GM18499 (cell line): ENCODE measurements around the gene PPA2.

Experiments used
- ATAC-seq: cut with Tn5 transposase; IDR thresholded peaks from one replicate; pipeline ENCODE4 v1.9.1; 2021; ENCODE audit warnings: moderate number of reproducible peaks; ENCODE audit not compliant: insufficient read depth, unreplicated experiment

PPA2 gene

DNA sequence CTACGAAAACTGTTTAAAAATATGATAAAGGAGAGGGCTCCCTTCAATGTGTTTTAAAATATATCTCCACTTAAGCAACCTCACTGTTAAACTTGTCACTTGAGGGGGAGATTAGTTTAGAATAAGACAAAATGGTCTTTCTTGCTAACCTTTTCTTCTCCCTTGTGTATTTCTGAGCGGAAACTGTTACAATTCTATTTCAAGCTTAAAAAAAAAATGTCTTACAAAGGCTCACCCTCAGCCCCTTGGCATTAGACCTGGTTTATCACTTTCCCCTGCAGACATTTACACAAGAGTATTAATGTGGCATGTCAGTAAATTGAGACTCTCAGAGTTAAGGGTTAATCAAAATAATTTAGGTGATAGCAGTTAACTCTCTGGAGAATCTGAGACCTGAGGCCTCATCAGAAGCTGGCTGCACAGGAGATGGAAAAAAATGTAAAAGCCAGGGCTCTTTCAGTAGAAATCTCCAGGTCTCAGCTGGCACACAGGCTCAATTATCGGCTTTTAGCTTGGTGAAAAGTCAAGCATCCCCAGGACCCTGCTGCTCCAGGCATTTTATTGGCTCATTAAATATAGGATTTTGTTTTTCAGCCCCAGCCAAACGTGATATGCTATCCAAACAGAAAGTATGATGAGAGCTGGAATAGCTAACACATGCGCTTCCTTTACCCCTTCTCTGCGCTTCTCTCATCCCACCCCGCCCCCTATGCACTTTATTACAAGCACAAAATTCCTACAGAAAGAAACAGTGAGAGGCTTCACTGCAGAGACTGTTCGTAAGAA is 130.5 kb downstream of the PPA2 start:
- ATAC-seq, result no peak

DNA sequence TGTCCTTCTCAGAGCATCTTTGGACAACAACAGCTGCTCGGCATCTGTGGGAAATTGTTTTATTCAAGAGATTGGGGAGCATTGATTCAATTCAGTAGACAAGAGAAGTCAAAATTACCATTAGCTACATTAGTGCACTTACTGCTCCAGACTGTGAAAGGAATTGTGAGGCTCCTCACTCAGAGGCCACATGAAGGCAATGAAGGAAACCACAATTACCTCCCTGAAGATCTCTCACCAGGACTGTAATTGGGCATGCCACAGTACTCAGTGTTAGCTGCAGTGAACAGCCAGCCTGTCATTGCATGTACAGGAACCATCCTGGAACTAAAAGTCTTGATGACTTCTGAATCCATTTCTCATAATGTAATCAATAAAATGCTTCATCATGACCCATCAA is 144.8 kb downstream of the PPA2 start:
- no peak for ATAC-seq

- no peak for ATAC-seq
Measured at GRCh38 chr4:105327956-105328355, 145.9 kb downstream of the PPA2 start.

DNA sequence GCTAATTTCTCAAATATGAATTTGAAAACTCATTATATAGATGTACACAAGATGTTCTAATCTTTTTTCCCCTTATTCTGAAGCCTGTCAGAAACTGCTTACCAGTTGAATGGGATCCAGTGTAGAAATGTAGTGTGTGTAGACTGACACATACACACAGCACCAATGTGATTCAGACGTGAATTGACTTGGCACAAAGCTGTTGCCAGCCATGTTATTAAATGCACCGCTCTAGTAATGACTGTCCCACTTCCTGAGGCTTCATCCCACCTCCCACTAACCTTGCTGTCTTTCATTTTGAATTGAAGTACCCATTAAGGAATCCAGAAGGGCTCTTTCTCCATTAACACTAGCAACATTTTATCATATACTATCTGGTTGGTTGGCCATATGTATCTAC is 146.6 kb downstream of the PPA2 start:
- ATAC-seq, result no peak
